NCI-H2171 treated with DMSO at 0.1 percent for 48 hours (cell line): Measurements from ENCODE around the gene KIDINS220.

Experiments used
- DNase-seq: peaks from one replicate; lab custom pipeline; 2025; lab: John Stamatoyannopoulos, UW

The KIDINS220 gene

GRCh38 chr2:8836971-8837794 is at the start of gene KIDINS220:
Gene KIDINS220, minus strand, starts transcription at chr2:8837613. Its CDS starts 10,520 bp downstream, at chr2:8827093.
- peak; percentile 88 for DNase-seq

DNA sequence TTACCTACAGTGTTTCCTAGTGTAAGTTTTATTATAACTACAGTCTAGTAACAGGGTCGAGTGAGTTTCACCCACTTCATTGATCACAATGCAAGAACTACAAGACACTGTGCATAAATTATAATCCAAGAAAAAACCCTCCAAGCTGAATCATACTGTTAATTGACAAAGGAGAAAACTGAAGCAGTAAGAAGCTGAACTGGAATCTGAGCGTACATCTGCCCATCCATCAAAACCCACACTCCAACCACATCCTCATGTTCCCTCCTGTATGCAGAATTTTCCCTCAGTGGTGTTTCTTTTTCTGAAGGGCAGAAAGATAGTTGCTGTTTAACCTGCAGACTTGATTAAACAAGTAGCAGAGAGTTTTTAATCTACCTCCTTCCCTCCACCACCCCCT is 49.5 kb upstream of the KIDINS220 start:
- DNase-seq: no peak

- DNase-seq: no peak
Measured at GRCh38 chr2:8886202-8886518, 48.7 kb upstream of the KIDINS220 start.

DNA sequence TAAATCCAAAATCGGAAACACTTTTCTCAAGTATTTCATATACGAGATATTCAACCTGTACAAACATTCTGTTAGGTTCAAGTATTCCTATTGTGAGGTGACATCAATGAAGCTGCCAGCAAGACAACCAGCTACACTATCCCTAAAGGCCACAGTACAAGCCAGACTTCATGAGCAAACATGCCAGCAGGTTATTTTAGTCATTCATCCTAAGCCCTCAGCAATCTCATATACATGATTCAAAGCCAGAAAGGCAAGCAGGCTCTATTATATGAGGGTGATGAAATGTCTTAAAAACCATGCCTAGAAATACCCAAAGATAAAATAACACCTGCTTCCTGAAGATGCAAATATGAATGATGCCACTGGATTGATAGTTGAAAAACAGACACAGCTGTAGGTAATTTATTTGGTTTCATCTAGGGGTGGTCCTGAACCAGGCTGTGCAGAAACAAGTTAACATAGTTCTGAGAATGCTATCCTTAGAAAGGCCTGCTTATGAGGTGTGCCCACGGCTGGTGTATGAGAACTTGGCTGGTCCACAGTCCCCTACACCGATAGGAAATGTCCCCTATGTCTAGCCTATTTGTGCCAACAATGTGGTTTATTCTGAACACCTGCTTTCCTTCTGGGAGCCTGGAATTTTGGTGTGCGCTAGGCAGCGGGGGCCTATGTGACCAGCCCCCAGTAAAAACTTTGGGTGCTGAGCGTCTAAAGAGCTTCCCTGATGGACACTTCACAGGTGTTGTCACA is 48.2 kb upstream of the KIDINS220 start:
- no peak for DNase-seq

- no peak for DNase-seq
Measured at GRCh38 chr2:8884812-8885211, 47.4 kb upstream of the KIDINS220 start.

- DNase-seq: no peak
Measured at GRCh38 chr2:8882094-8882493, 44.7 kb upstream of the KIDINS220 start.

DNA sequence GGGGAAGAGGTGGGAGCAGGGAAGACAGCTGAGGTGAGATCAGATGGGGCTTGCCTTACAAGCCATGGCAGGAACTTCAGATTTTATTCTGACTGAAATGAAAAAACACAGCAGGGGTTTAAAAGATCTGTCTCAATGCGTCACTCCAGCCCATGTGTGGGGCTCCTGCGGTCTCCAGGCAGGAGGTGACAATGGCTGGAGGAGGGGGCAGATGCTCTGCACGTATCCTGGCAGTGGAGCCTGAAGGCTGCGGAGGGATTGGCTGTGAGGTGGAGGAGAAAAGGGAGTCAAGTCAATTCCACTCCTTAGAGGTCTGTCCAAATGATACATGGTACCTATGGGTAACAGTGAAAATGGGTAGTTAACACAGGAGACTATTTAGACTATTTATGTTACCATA is 40.5 kb upstream of the KIDINS220 start:
- no peak for DNase-seq

GRCh38 chr2:8877332-8877731 is 39.9 kb upstream of the KIDINS220 start:
- no peak for DNase-seq

- DNase-seq: no peak
Measured at GRCh38 chr2:8876628-8877027, 39.2 kb upstream of the KIDINS220 start.

DNA sequence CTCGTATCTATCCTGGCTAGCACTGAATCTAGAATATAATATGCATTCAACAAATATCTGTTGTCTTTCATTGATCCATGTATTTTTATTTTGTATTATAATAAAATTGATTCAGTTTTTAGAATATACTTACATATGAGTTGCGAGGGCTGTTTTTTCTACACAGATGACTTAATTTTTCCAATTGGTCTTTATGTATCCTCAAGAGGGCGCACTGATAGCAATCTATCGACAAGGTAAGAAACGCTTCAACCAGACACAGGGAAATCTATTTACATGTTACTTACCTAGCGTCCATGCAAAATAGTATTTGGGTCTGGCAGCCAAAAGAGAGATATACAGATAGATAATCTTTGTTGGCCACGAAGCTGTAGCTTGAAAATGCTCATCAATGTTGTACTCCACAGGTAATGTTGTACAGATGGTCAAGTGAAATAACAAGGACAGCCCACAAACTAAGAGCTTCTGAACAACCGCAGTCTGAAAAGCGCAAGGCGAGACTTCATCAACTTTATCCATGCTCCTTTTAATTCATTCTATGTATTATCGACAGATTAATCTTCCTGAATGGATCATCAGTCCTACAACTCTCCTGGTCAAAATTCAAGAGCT is 35.5 kb upstream of the KIDINS220 start:
- peak; percentile 72 for DNase-seq

DNA sequence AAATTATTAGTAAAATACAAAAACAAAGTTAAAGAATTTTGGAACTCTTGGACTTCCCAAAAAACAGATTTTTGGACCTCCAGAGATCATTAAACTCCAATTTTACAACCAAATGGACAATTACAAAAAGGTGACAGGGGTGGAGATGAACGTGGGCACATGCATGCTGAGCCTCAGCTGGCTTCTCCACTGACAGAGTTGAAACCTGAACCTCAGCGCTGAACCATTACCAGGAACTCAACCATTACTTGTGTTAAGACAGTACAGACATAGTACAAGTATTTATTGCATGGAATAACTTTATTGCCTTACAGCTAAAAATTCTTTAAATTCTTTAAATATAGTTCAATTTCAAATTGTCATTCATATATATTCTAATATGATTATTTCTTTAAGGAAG is 33.0 kb upstream of the KIDINS220 start:
- DNase-seq: no peak

DNA sequence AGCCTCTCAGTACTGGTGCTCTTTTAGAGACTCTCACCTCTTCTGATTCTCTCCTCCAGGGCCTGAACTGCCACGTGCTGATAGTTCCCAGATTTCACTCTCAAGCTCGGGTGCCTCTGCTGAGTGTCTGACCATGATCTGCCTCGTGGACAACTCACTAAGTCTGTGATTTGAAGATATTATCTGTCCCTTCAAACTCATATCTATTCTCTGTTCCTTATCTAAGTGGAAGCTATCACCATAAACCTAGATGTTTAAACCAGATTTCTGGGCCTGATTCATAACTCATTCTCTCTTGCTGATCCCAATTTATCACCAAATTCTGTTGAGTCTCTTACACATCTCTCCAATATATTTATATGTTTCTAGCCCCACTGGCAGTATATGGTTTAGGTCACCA is 29.9 kb upstream of the KIDINS220 start:
- no peak for DNase-seq

GRCh38 chr2:8863331-8863953 is 26.0 kb upstream of the KIDINS220 start:
- no peak for DNase-seq

DNA sequence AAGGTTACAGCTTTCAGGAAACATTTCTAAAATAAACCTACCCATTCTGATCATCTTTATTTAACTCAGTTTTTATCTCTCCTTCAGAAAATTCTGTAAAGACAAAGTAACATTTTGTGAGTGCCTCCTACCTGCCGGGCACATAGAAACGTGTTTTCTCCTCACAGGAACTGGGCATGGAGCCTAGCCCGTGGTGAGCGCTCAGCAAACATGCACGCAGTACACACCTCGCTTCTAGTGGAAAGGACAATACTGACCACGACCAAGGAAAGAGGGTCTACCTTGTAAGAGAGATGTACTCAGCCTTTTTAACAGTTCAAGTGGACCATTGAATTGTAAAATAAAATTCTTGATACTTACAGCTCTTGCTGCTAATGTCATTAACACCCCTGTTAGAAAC is 24.8 kb upstream of the KIDINS220 start:
- DNase-seq: no peak

- no peak for DNase-seq
Measured at GRCh38 chr2:8861797-8862196, 24.4 kb upstream of the KIDINS220 start.

DNA sequence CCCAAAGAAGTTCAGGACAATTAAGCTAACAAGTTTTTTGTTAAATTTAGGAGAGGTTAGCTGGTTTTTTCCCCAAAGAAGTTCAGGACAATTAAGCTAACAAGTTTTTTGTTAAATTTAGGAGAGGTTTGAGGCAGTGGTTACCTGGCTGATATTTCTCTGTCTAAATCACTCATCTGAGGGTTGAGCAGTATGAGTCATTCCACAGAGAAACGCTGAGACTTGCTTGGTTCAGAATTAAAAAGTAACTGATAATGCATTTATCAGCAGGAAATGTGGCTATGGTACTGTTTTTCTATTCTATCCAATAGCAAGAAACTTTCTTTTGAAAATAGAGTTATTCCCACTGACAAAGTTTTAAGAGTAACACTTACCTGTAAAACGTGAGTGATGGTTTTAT is 22.8 kb upstream of the KIDINS220 start:
- no peak for DNase-seq

DNA sequence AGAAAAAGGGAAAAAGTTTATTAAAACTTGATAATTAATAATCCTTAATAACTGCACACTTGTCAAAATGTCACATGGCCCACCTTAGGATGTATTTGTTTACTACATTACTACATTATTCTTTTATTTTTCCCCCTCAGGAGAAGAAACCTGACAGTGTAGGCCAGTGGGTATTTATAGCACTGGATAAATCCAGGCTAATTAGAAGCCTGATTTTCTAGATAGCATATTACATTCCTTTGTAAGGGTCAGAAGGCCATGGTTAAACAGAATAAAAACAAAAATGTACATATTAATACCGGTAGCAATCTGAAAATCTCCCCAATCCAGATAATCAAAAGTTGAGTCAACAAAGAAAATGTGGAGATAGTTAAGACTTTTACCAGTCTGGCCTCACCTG is 21.5 kb upstream of the KIDINS220 start:
- DNase-seq: no peak

DNA sequence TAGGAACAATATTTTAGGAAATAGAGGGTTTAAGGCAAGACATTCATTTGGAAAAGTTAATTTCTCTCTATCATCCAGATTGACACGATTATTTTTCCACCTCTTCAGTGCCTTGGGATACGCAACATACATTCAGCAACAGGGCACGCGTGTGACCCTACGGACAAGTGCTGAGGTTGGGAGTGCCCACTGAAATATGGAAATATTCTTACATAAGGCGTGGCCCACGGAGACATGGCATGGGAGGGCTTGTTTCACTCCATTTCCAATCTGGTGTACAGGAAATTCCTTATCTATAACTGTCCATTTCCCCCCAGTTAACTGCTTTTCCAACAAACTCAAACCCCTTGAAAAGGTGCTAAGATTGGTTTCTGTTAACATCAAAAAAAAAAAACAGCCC is 20.9 kb upstream of the KIDINS220 start:
- no peak for DNase-seq

GRCh38 chr2:8857709-8858108 is 20.3 kb upstream of the KIDINS220 start:
- DNase-seq: no peak

GRCh38 chr2:8856176-8856575 is 18.8 kb upstream of the KIDINS220 start:
- DNase-seq: no peak

GRCh38 chr2:8855010-8855409 is 17.6 kb upstream of the KIDINS220 start:
- no peak for DNase-seq

GRCh38 chr2:8853426-8853825 is 16.0 kb upstream of the KIDINS220 start:
- DNase-seq: no peak
